NOMO-1 treated with DMSO at 0.1 percent for 48 hours (cell line): ENCODE results near the gene KCP.

ENCODE experiments used
- DNase-seq: peaks from one replicate; lab custom pipeline; 2025; ENCODE audit not compliant: unreplicated experiment; lab: John Stamatoyannopoulos, UW

The KCP gene

DNA sequence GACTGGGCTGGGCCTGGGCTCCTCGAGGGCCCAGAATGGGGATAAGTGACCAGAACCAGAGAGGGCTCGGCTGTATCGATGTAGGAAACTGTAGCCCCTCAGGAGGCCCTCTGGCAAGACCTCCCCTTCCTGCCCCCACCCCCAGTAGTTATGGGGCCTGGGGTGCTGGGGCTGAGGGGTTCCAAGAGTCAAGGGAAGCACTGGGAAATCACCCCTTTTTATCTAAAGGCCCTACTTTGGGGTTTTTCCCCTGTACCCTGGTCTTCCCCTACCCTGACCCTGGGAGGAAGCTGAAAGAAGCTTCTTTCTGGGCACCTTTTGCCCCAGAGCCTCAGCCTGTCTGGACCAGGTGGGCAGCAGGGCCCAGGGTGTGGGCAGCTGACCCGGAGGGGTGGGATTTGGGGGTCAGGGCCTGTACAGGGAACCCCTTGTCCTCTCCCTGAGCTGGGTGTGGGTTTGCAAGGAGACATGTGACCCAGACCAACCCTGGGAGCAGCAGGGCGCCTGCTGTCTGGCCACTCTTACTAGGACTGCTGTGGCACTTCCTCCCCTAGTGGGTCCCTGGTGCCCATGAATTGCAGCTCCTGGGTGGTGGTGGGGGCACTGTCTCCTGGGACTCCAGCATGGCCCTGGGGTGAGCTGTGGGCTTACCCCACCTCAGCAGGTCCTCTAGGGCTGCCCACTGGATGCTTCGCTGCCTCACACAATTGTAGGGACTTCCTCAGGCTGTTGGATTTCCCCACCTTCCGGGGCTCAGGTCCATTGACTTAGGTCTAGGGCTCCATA is 28.8 kb upstream of the KCP start:
- DNase-seq = no peak

DNA sequence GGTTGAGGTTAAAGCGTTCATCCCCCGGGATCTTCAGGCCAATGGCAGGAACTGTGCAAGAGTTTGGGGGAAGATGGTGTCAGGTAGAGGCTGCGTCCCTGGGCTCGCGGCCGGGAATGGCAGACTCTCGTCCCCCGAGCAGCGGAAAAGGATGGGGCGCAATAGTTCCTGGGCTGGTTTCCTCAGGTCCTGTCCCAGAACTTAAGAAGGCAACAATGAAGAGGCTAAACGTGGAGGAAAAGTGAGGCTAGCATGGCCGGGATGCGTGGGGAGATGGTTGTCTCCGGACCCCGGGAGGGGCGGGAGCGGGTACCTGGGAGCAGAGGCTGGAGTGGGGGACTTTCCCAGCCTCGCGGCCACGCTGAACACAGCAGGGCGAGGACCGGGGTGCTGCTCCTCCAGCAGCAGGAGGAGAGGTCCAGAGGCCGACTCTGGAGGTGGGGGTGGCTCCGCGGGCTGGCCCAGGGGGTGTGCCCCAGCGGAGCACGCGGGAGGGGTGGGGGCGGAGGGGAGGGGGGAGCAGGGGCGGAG is 28.1 kb upstream of the KCP start:
- no peak for DNase-seq

DNA sequence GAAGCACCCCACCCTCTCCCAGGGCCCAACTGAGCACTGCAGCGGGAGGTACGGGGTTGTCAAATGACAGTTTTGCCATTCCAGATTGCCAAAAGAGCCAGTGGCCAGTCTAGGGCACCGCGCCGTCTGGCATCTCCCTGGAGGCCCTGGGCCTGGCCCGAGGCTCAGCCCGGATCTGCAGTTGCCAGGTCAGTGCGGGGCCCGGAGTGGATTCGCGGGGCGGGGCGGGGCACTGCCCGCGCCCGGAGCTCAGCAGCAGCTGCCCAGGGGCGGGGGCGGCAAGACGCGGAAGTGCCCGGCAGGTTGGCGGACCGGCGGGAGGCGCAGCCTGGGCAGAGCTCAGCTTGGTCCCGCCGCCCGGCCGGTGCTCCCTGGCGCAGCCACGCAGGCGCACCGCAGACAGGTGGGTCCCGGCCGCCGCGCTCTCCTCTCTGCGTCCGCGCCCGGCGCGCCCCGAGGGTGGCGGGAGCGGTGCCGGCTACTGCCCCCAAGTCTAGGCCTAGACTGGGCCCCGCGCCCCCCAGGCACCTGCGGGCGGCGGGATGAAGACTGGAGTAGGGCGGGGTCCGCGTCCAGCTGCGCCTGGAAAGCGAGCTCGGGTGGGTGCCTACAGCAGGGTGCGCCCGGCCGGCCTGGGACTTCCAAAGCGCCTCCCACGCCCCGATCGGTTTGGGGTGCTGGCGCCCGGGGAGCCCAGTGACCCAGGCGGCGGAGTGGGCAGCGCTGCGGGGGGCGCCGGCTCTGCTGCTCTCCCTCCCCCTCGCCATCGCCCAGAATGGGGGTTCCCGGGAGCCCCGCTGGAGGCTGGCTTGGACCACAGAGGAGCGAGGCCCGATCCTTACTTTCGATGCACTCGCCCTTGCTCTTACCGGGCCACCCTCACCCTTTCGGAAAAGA is 27.4 kb upstream of the KCP start, which contains the start of gene IRF5:
Gene IRF5 (plus strand): TSS at position 281 of the 897 bp plus-strand sequence. CDS start 4,155 bp downstream, outside the sequence.
- peak; percentile 39 for DNase-seq

DNA sequence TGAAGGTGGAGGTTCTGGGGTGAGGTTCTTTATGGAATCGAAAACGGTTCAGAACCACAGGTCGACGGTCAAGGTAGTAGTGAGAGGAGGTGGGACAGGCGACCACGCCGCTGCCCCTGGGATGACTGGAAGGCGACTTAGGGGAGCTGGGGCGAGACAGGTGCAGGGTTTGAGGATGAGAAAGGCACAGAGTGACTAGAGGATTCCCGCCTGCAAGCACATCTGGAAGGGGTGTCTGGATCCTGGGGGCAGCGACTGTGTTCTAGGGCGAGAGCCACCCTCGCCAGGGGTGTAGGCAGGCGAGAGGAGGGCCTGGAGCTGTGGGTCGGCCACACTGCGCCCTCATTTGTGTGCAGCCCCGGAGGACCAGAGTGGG is 26.8 kb upstream of the KCP start:
- DNase-seq = no peak

DNA sequence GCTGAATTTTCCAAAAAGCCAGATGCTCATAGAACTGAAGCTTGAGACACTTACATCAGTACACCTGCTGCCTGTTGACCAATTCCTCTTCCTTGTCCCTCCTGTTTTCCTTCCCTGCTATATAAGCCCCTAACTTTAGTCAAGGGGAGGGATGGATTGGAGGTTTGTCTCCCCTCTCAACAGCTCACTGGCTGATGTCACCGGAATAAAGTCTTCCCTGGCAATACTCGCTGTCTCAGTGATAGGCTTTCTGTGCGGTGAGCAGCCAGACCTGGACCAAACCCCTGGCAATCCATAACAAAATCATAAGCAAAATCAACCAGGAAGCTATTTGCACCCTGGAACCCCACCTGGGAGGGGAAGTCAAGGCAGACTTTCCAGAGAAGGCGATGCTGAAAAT is 26.3 kb upstream of the KCP start:
- DNase-seq = no peak

DNA sequence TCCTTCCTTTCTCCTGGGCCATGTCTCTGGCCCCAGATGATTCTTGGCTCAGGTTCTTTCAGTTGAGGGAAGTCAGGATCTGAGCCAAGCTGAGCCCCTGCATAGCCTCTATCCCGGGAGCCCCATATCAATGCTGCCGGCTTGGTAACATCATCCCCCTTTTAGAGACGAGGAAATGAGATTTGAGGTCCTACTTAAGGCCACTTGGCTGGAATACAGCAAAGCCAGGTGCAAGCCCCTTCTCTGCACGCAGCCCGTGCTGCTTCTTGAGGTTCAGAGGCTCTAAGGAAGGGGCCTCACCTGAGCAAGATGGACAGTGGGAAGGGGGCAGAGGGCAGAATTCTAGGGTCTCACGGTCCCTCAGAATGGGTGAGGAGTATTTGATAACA is 24.8 kb upstream of the KCP start:
- no peak for DNase-seq

DNA sequence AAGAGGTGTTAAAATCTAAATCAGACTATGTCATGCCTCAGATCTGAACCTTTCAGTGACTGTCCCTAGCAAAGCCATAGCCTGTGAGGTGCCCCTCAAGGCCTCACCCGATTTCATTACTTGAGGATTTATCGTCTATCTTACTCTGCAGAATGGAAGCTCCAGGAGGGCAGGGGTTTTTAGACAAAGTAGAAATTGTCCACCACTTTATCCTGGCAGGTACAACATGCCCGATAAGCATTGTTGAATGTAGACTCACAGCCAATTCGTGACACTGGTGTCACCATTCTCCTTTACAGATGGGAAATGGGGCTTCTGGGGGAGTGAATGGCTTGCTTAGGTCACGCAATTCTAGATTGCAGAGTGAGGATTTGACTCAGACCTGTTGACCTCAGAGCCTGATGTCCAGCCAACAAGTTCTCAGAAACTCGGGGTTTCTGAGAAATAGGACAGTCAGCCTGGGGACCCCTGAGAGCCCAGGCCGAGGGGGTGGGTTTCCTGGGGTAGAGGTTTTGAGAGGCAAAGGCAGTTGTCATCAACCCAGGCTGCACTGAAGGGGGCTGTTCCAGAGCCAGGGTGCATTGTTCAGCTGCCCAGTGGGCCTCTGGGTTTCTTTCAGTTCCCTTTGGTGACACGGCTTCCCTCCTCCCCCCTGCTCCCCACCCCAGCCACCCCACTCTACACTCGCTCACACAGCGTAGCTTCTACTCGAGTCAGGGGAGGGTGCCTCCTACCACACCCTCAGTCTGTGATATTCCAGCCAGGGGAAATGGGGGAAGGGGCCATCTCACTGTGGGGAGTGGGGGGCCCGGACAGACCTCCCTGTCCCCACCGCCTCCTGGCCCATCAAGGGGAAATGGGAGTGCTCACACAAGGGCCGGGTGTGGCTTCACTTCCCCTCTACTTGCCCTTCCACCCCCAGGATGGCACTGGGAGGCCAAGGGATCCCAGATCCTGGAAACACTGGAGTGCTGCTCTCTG is 24.1 kb upstream of the KCP start:
- peak; percentile 11 for DNase-seq

DNA sequence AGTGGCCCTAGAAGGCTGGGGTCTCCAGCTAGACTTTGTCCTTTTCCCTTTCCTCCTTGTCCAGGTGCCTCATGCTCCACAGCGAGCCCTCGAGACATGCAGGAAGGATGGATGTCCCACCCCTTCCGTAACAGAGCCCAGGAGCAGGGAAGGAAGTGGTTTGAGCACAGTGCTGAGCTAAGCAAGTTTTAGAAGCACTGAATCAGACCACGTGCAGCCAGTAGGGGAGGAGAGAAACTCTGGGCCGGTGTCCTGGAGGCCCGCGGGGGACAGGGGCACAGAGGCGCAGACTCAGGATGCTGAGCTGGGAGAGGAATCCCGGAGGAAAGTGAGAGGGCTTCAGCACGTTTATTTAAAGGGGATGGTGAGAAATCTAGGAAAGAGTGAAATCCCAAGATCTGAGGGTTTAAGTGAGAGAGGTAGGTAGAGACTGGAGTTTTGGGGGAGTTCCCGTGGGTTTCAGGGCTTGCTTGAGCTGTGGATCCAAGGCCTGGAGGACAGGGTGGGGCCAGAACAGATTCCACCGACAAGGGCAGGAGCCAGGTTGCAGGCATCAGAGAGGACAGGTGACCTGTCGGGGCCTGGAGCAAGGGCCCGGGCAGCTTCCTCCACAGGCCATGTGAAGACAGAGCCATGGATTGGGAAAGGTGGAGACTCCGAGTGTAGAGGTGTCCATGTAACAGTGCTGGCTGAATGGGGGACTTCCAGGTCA is 22.8 kb upstream of the KCP start:
- DNase-seq = peak; percentile 10

DNA sequence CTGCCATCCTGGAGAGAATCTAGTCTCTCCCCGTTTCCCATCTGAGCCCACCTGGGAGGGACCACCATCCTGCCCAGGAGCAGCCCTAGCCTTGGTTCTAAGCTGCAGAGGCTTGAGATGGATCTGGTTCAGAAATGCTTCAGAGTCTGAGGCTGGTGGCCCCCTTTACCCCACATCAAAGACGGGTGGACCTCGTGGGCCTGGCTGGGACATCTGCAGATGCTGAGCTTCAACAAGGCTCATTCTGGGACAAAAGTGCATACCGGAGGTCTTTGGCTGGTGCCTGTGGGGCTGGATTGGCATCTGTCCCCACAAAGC is 22.3 kb upstream of the KCP start:
- DNase-seq = no peak

DNA sequence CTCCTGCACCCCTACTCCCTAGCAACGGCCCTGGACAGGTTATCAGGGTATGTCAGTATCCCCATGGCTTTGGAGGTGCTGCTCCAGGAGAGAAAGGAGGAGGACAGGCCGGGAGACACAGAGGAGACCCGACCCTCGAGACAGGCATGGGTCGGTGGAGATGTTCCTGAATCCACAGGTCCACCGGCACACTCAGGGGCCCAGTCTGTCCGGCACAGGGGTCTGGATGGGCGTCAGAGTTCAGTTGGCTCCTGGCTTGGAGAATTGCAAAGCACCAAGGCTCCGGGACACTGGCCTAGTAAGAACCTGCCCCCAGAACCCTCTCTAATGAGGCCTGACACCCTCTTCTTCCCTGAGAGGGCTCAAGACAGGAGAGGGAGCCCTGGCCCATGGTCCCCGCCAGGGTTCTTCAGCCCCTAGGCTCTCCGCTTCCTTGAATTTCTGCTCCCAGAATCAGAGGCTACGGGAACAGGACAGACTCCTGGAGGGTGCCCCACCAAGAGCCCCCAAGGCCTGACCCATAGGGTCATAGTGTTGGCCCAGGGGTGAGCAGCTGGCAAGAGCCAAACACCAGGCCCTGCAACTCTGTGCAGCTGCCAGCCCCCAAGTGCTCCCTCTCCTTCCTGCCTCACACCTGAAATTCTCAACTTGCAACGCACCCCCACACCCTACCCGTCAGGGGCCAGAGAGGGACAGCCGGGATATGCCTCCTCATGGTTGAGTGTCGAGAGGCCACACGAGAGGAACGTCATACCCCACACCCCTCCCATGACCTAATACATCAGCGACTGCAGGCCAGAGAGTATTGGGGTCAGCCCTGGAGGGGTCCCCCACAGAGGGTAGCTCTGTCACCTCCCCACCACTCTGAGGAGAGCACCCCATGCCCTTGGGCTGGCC is 21.7 kb upstream of the KCP start:
- DNase-seq = no peak

DNA sequence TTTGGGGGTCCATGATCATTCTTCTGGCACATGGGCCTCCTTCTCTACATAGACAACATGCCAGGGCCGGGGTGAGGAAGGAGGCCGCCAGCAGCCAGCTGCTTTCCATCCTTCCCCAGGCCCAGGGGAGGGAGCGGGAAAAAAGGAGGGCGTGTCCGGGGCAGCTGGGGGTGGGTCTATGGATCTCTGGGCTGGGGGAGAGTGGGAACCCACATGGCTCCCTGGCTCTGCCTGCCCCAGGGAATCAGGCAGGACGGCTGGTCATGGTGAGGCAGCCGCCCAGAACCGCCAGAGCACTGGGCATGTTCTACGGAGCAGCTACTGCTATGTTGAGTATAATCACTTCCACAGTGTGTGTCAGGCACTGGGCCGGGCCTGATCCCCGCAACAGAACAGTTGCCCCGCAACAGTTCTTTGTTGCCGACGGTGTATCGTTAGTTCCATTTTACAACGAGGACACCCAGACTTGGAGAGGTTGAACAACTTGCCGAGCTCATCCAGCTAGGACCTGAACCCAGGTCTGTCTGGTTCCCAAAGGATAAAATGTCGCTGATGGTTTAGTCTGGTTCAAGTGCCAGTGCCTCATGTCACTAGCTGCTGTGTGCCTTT is 20.8 kb upstream of the KCP start:
- no peak for DNase-seq

DNA sequence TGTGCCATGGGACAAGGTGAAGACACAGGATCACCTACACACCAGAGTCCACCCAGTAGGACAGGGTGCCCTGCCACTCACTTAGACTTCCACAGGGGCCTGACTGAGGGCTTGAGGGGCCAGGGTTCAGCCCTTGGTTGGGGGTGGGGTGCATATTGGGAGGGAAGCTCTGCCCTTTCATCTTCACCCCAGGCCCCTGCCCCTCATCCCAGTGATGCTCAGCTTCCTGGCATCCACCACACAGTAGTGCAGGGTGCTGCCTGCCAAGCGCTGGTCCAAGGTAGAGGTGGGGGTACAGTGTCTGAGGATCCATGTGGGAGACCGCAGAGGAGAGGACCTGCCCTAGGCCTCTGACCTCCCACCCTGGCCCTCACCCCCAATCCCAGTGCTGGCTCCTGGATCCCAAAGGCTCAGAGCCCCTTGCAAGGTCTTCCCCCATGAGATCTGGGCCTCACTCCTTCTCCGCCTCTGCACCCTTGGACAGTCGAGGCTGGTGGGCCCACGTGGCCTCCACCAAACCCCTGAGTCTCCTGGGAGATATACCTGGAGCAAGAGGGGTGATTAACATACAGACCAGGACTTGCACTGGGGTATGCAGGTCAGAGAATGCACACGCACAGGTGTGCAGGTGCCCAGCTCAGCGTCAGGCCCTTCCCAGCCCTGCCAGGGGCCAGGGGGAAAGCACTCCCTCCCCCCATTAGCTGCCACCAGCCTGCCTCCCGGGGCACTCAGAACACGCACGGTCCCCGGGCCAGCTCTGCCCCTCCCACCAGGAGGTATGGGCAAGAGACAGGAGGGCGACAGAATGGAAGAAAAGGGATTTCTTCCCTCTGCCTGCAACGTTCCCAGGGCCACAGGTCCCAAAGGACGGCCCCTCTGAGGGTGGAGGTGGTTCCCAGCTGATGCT is 18.6 kb upstream of the KCP start:
- no peak for DNase-seq

DNA sequence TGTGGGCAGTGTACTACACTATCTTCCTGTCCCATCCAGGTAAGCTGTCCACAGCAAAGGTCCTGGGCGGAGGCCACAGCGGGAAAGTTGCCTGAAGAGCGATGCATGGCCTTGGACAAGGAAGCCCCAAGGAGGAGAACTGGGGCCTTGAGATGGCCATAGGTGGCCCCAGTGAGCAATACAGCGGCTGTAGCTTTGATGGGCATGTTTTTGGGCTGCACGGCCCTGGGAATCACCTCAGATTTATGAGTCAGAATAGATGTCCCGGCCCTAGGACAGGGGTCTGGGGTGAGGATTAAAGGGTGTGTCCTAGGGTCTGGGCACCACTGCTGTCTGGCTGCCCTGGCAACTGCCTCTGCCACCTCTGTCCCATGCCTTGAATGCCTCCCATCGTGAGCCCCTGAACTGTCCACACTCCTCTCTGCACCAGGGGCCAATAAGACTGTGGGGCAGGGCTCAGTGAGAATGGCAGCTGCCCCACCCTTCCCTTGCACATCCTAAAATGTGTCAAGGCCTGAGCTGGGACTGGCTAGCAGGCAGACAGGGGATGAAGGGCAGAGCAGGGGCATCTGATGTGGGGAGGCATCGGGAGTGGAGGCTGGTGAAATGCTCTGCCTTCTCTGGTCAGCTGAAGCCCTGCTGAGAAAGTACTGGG is 17.8 kb upstream of the KCP start:
- DNase-seq = no peak

DNA sequence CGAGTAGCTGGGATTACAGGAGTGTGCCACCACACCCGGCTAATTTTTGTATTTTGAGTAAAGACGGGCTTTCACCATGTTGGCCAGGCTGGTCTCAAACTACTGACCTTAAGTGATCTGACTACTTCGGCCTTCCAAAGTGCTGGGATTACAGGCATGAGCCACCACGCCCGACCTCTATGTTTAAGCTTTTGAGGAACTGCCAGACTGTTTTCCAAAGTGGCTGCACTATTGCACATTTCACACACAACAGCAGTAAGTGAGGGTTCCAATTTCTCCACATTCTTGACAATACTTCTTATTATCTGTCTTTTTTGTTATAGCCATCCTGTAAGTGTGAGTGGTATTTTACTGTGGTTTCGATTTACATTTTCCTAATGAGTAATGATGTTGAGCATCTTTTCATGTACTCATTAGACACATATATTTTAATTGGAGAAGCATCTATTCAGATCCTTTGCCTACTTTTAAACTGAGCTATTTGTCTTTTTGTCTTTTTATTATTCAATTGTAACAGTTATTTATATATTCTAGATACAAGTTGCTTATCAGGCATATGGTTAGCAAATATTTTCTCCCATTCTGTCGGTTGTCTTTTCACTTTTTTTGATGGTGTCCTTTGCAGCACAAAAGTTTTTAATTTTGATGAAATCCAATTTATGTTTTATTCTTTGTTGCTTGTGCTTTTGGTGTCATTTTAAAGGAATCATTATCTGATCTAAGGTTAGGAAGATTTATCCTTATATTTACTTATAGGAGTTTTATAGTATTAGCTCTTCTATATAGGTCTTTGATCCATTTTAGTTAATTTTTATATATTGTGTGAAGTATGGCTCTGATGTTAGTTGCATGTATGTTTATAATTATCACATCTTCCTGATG is 14.4 kb upstream of the KCP start:
- no peak for DNase-seq

DNA sequence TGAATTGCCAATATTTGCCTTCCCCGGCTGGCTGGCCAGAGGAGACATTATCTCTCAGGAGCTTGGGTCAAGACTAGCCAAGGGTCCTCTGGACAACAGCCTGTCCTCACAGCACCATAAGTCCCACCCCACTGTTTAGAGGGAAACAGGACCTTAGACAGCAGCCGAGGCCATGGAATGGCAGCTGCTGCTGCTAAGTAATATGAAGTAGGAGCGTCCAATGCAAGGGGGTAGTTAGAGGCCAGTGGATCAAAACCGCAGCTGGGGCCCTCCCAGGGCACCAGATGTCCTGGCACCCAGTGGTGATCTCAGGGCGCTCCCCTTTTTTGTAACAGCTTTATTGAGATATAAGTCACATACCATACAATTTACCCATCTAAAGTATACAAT is 12.9 kb upstream of the KCP start:
- DNase-seq = no peak
